Loucy (cell line): ENCODE data around the gene FHAD1.

Source experiments
- H2AFZ ChIP-seq: fragments of 200-600 bp; sonication (generic); 2 replicates; pipeline ENCODE4 v1.6.0; 2016; ENCODE audit warnings: antibody characterized with exemption, mild to moderate bottlenecking, low read length, moderate library complexity
- H3F3A ChIP-seq: fragments of 200-600 bp; 2 replicates; pipeline ENCODE4 v1.6.0; 2016; ENCODE audit warnings: antibody characterized with exemption, low read depth, mild to moderate bottlenecking
- H3K27me3 ChIP-seq: fragments of 200-600 bp; sonication (generic); 2 replicates; pipeline ENCODE4 v1.6.1; 2014; ENCODE audit warnings: low read length, mild to moderate bottlenecking; ENCODE audit not compliant: insufficient read depth, poor library complexity, severe bottlenecking
- H3K36me3 ChIP-seq: fragments of 200-600 bp; sonication (generic); 2 replicates; pipeline ENCODE4 v1.6.1; 2016; ENCODE audit warnings: low read length; ENCODE audit not compliant: insufficient read depth
- H3K4me1 ChIP-seq: fragments of 200-600 bp; sonication (generic); 2 replicates; pipeline ENCODE4 v1.5.1; 2014; ENCODE audit warnings: low read length, mild to moderate bottlenecking; ENCODE audit not compliant: insufficient read depth, poor library complexity, severe bottlenecking
- H3K4me2 ChIP-seq: fragments of 200-600 bp; sonication (generic); 2 replicates; pipeline ENCODE4 v1.6.0; 2014; ENCODE audit warnings: antibody characterized with exemption, low read length, low read depth, mild to moderate bottlenecking; ENCODE audit not compliant: poor library complexity, severe bottlenecking
- H3K4me3 ChIP-seq: fragments of 200-600 bp; sonication (generic); 2 replicates; pipeline ENCODE4 v1.5.1; 2014; ENCODE audit warnings: low read length, mild to moderate bottlenecking, mixed read lengths; ENCODE audit not compliant: poor library complexity, severe bottlenecking
- H3K79me2 ChIP-seq: fragments of 200-600 bp; sonication (generic); 2 replicates; pipeline ENCODE4 v1.6.1; 2014; ENCODE audit warnings: low read length; ENCODE audit not compliant: insufficient read depth
- H3K9ac ChIP-seq: fragments of 200-600 bp; sonication (generic); 2 replicates; pipeline ENCODE4 v1.6.0; 2014; ENCODE audit warnings: mild to moderate bottlenecking, low read depth, low read length, moderate library complexity; ENCODE audit not compliant: poor library complexity, severe bottlenecking
- H3K9me2 ChIP-seq: fragments of 200-600 bp; sonication (generic); replicated peaks from 2 replicates; pipeline ENCODE4 v1.6.1; 2016; ENCODE audit warnings: low read depth, low read length, mixed read lengths
- H3K9me3 ChIP-seq: fragments of 200-600 bp; sonication (generic); 2 replicates; pipeline ENCODE4 v1.6.1; 2014; ENCODE audit warnings: mild to moderate bottlenecking, antibody characterized with exemption, low read length, low read depth; ENCODE audit not compliant: insufficient read depth
- H4K20me1 ChIP-seq: fragments of 200-600 bp; sonication (generic); 2 replicates; pipeline ENCODE4 v1.6.0; 2014; ENCODE audit warnings: antibody characterized with exemption, low read length, mild to moderate bottlenecking; ENCODE audit not compliant: insufficient read depth, poor library complexity, severe bottlenecking
- CTCF ChIP-seq: fragments of 200-600 bp; sonication (generic); conservative IDR thresholded peaks from 2 replicates; pipeline ENCODE4 v1.5.1; 2014; ENCODE audit warnings: mild to moderate bottlenecking, antibody characterized with exemption, low read length
- EZH2phosphoT487 ChIP-seq: fragments of 200-600 bp; IDR thresholded peaks from 2 replicates; pipeline ENCODE4 v1.6.1; 2018; ENCODE audit warnings: antibody characterized with exemption, mild to moderate bottlenecking, moderate library complexity, borderline replicate concordance

Gene FHAD1

GRCh38 chr1:15353839-15354579 lies 107.0 kb downstream of the FHAD1 start:
- peaks cover 12% of the 10 kb centered on the region for H3K4me1 ChIP-seq
- no peaks in the 10 kb centered on the region for H3K36me3 ChIP-seq
- no peak overlapping the region for H2AFZ ChIP-seq

GRCh38 chr1:15354580-15354965 lies 107.5 kb downstream of the FHAD1 start:
- H2AFZ ChIP-seq, result no peak overlapping the region
- H3K4me1 ChIP-seq, result peaks cover 12% of the 10 kb centered on the region
- H4K20me1 ChIP-seq, result no peaks in the 10 kb centered on the region
- H3K4me3 ChIP-seq, result no peak overlapping the region
- no peaks in the 10 kb centered on the region for H3K79me2 ChIP-seq
- TF ChIP-seq CTCF (no peak), EZH2phosphoT487 (no peak)
- H3K9me3 ChIP-seq, result no peaks in the 10 kb centered on the region
- no peaks in the 10 kb centered on the region for H3K9me2 ChIP-seq
- no peaks in the 10 kb centered on the region for H3F3A ChIP-seq
- no peak overlapping the region for H3K9ac ChIP-seq
- H3K27me3 ChIP-seq, result no peaks in the 10 kb centered on the region
- no peaks in the 10 kb centered on the region for H3K36me3 ChIP-seq
- no peak overlapping the region for H3K4me2 ChIP-seq

More at GRCh38 chr1:15353839-15354579, 107.0 kb downstream of the FHAD1 start:
- H4K20me1 ChIP-seq, result no peaks in the 10 kb centered on the region
- no peaks in the 10 kb centered on the region for H3K9me3 ChIP-seq
- no peak for TF ChIP-seq EZH2phosphoT487
- no peak for TF ChIP-seq CTCF
- no peak overlapping the region for H3K4me2 ChIP-seq
- H3K79me2 ChIP-seq, result no peaks in the 10 kb centered on the region
- no peaks in the 10 kb centered on the region for H3F3A ChIP-seq
- no peaks in the 10 kb centered on the region for H3K9me2 ChIP-seq
- no peak overlapping the region for H3K9ac ChIP-seq
- no peaks in the 10 kb centered on the region for H3K27me3 ChIP-seq
- H3K4me3 ChIP-seq, result no peak overlapping the region

GRCh38 chr1:15355968-15356625 lies 109.1 kb downstream of the FHAD1 start:
- no peaks in the 10 kb centered on the region for H3K9me2 ChIP-seq
- H2AFZ ChIP-seq, result no peak overlapping the region
- no peak overlapping the region for H3K4me2 ChIP-seq
- H3K9ac ChIP-seq, result no peak overlapping the region
- no peak overlapping the region for H3K4me3 ChIP-seq
- H3K27me3 ChIP-seq, result no peaks in the 10 kb centered on the region
- H3K9me3 ChIP-seq, result no peaks in the 10 kb centered on the region
- no peaks in the 10 kb centered on the region for H3K79me2 ChIP-seq
- no peaks in the 10 kb centered on the region for H3K36me3 ChIP-seq
- no peaks in the 10 kb centered on the region for H4K20me1 ChIP-seq
- peaks cover 12% of the 10 kb centered on the region for H3K4me1 ChIP-seq
- H3F3A ChIP-seq, result no peaks in the 10 kb centered on the region
- TF ChIP-seq CTCF, result no peak
- no peak for TF ChIP-seq EZH2phosphoT487
